ENCODE data around the gene ZNF280B.
"Not testable (repeated sequence)": the region's sequence is repeated elsewhere in the genome, so short reads cannot be mapped to it uniquely, and the experiment has no call there.

The ZNF280B gene

GRCh38 chr22:22467112-22467511 lies 41.4 kb downstream of the ZNF280B start:
- DNase-seq (ENCODE audit: extremely low spot score, insufficient read length, low read depth) (no peak), FAIRE-seq (no peak)

GRCh38 chr22:22465782-22466181 lies 42.8 kb downstream of the ZNF280B start:
- DNase-seq (ENCODE audit: extremely low spot score, insufficient read length, low read depth) (no peak), FAIRE-seq (no peak)

GRCh38 chr22:22465094-22465602 lies 43.4 kb downstream of the ZNF280B start:
- FAIRE-seq, result no peak
- no peak for DNase-seq (ENCODE audit: extremely low spot score, insufficient read length, low read depth)

- DNase-seq (ENCODE audit: extremely low spot score, insufficient read length, low read depth) (no peak), FAIRE-seq (no peak)
Observed at GRCh38 chr22:22464541-22465054, 43.9 kb downstream of the ZNF280B start.

- peak; percentile 22 for DNase-seq (ENCODE audit: extremely low spot score, insufficient read length, low read depth)
- FAIRE-seq, result peak; percentile 92
Observed at GRCh38 chr22:22463855-22464540, 44.5 kb downstream of the ZNF280B start.

GRCh38 chr22:22462813-22463567 lies 45.6 kb downstream of the ZNF280B start:
- no peak for DNase-seq (ENCODE audit: extremely low spot score, insufficient read length, low read depth)
- FAIRE-seq, result no peak

GRCh38 chr22:22461583-22461982 lies 47.0 kb downstream of the ZNF280B start:
- FAIRE-seq (no peak), DNase-seq (ENCODE audit: extremely low spot score, insufficient read length, low read depth) (no peak)

- DNase-seq (ENCODE audit: extremely low spot score, insufficient read length, low read depth), result no peak
- no peak for FAIRE-seq
Observed at GRCh38 chr22:22461111-22461510, 47.4 kb downstream of the ZNF280B start.

- FAIRE-seq (peak; percentile 29), DNase-seq (ENCODE audit: extremely low spot score, insufficient read length, low read depth) (no peak)
Observed at GRCh38 chr22:22460635-22461034, 47.9 kb downstream of the ZNF280B start.

GRCh38 chr22:22460060-22460459 lies 48.5 kb downstream of the ZNF280B start:
- DNase-seq (ENCODE audit: extremely low spot score, insufficient read length, low read depth) (no peak), FAIRE-seq (no peak)

GRCh38 chr22:22458896-22459588 lies 49.5 kb downstream of the ZNF280B start:
- FAIRE-seq (no peak), DNase-seq (ENCODE audit: extremely low spot score, insufficient read length, low read depth) (no peak)

GRCh38 chr22:22458387-22458786 lies 50.2 kb downstream of the ZNF280B start:
- no peak for DNase-seq (ENCODE audit: extremely low spot score, insufficient read length, low read depth)
- no peak for FAIRE-seq

- no peak for FAIRE-seq
- DNase-seq (ENCODE audit: extremely low spot score, insufficient read length, low read depth), result no peak
Observed at GRCh38 chr22:22454997-22455396, 53.5 kb downstream of the ZNF280B start.

- no peak for FAIRE-seq
- DNase-seq (ENCODE audit: extremely low spot score, insufficient read length, low read depth), result no peak
Observed at GRCh38 chr22:22452996-22453686, 55.4 kb downstream of the ZNF280B start.

GRCh38 chr22:22452211-22452610 lies 56.3 kb downstream of the ZNF280B start:
- DNase-seq (ENCODE audit: extremely low spot score, insufficient read length, low read depth), result no peak
- FAIRE-seq, result no peak

- peak; percentile 47 for DNase-seq (ENCODE audit: extremely low spot score, insufficient read length, low read depth)
- peak; percentile 92 for FAIRE-seq
Observed at GRCh38 chr22:22450343-22450839, 58.2 kb downstream of the ZNF280B start.

GRCh38 chr22:22449819-22450218 lies 58.7 kb downstream of the ZNF280B start:
- DNase-seq (ENCODE audit: extremely low spot score, insufficient read length, low read depth) (no peak), FAIRE-seq (peak; percentile 49)

- FAIRE-seq, result no peak
Observed at GRCh38 chr22:22446517-22446916, 62.0 kb downstream of the ZNF280B start.

GRCh38 chr22:22444007-22444589 lies 64.4 kb downstream of the ZNF280B start:
- DNase-seq (ENCODE audit: extremely low spot score, insufficient read length, low read depth); FAIRE-seq: not testable (repeated sequence)

More at GRCh38 chr22:22446517-22446916, 62.0 kb downstream of the ZNF280B start:
- DNase-seq (ENCODE audit: extremely low spot score, insufficient read length, low read depth), result no peak

Measured in GM18507 (cell line).